Measurements from ENCODE around the gene HRH3. TPM values are rescaled to one million over a fixed set of nuclear protein-coding genes. Genes with fewer than 3 reads are reported as not detected.

Gene HRH3
- total RNA-seq, 4 donors from 2014 or later: not detected

GRCh38 chr20:62224113-62224855 is 4.2 kb upstream of the HRH3 start:
- Histone ChIP-seq H3K4me1 (peaks cover 3 to 11% (median 10%) of the 10 kb centered on the region in 4 donors), H3K36me3 (no peaks in the 10 kb centered on the region), H3K27ac (no peak overlapping the region), H3K4me3 (no peak overlapping the region), H3K27me3 (peaks cover 71% of the 10 kb centered on the region), H3K9me3 (no peaks in the 10 kb centered on the region)
- no peak for TF ChIP-seq EP300 (IDR thresholded peaks at IDR 0.05; ENCODE audit: low read depth)
- TF ChIP-seq POLR2AphosphoS5 (IDR thresholded peaks at IDR 0.05): no peak
- TF ChIP-seq POLR2A (IDR thresholded peaks at IDR 0.05): no peak
- no peak for TF ChIP-seq CTCF (IDR thresholded peaks at IDR 0.05)
- in situ Hi-C loops (cut with MboI; ENCODE audit: low pct_ligation_motif_present in 1 of 4, low pct_unique_long_range_greater_than_20kb in 1 of 4, low sequenced_read_pairs in 3 of 4): no loop called here
- 62 to 71% methylated on average over 9 to 20 of the region's 21 CpGs for WGBS, 2 donors (ENCODE audit: low coverage in 1 of 2)
- intact Hi-C loops (cut with DNase I; ENCODE audit: low total_unique reads): no loop called here
- DNase-seq: no peak

- Histone ChIP-seq H3K4me1 (peaks cover 3 to 15% (median 13%) of the 10 kb centered on the region in 4 donors), H3K27me3 (peaks cover 78% of the 10 kb centered on the region), H3K27ac (no peak overlapping the region), H3K4me3 (no peak overlapping the region), H3K9me3 (no peaks in the 10 kb centered on the region), H3K36me3 (no peaks in the 10 kb centered on the region)
- intact Hi-C loops (cut with DNase I; ENCODE audit: low total_unique reads) (no loop called here), in situ Hi-C loops (cut with MboI; ENCODE audit: low pct_ligation_motif_present in 1 of 4, low pct_unique_long_range_greater_than_20kb in 1 of 4, low sequenced_read_pairs in 3 of 4) (no loop called here)
- TF ChIP-seq POLR2A (IDR thresholded peaks at IDR 0.05) (no peak), CTCF (IDR thresholded peaks at IDR 0.05) (no peak), EP300 (IDR thresholded peaks at IDR 0.05; ENCODE audit: low read depth) (no peak), POLR2AphosphoS5 (IDR thresholded peaks at IDR 0.05) (no peak)
- 78% methylated on average over 9 of the region's 9 CpGs; no CpG with 5 or more reads in 1 of the 2 donors for WGBS, 2 donors (ENCODE audit: low coverage in 1 of 2)
- no peak for DNase-seq
Measured at GRCh38 chr20:62223571-62223970, 3.5 kb upstream of the HRH3 start.

- no peak overlapping the region for H3K4me3 ChIP-seq
- WGBS, 2 donors (ENCODE audit: low coverage in 1 of 2): 71 to 80% methylated on average over 1 to 13 of the region's 13 CpGs
- in situ Hi-C loops (cut with MboI; ENCODE audit: low pct_ligation_motif_present in 1 of 4, low pct_unique_long_range_greater_than_20kb in 1 of 4, low sequenced_read_pairs in 3 of 4): no loop called here
Measured at GRCh38 chr20:62222972-62223371, 2.9 kb upstream of the HRH3 start.

More at GRCh38 chr20:62222972-62223371, 2.9 kb upstream of the HRH3 start:
- TF ChIP-seq POLR2AphosphoS5 (IDR thresholded peaks at IDR 0.05) (no peak), CTCF (IDR thresholded peaks at IDR 0.05) (no peak), EP300 (IDR thresholded peaks at IDR 0.05; ENCODE audit: low read depth) (no peak), POLR2A (IDR thresholded peaks at IDR 0.05) (no peak)
- H3K36me3 ChIP-seq: no peaks in the 10 kb centered on the region
- H3K27me3 ChIP-seq: peaks cover 79% of the 10 kb centered on the region
- H3K9me3 ChIP-seq: no peaks in the 10 kb centered on the region
- no peak for DNase-seq
- intact Hi-C loops (cut with DNase I; ENCODE audit: low total_unique reads): no loop called here
- no peak overlapping the region for H3K27ac ChIP-seq
- H3K4me1 ChIP-seq: peaks cover 3 to 15% (median 13%) of the 10 kb centered on the region in 4 donors

Measured in transverse colon (tissue), 4 donors.